GM12878 (cell line): ENCODE results near the gene TULP1.

Source experiments
- CBFB ChIP-seq: IDR thresholded peaks from 2 replicates; pipeline ENCODE4 v1.6.1; 2016; ENCODE audit warnings: antibody characterized with exemption, low read depth
- EZH2 ChIP-seq: IDR thresholded peaks from 2 replicates; pipeline ENCODE4 v1.6.1; 2012; ENCODE audit warnings: low read depth, mild to moderate bottlenecking, control low read depth, inconsistent platforms, low read length, borderline replicate concordance; ENCODE audit not compliant: control insufficient read depth
- POLR2A ChIP-seq: IDR thresholded peaks from 2 replicates; pipeline ENCODE4 v1.6.1; 2011; ENCODE audit warnings: low read depth, mild to moderate bottlenecking, low read length
- RFX5 ChIP-seq: IDR thresholded peaks from 2 replicates; pipeline ENCODE4 v1.6.1; 2011; ENCODE audit warnings: low read depth, low read length, improper control_type of control experiment
- SIN3A ChIP-seq: IDR thresholded peaks from 2 replicates; pipeline ENCODE4 v1.6.1; 2012; ENCODE audit warnings: low read depth, low read length, improper control_type of control experiment
- SPI1 ChIP-seq: IDR thresholded peaks from 2 replicates; pipeline ENCODE4 v1.6.1; 2011; ENCODE audit warnings: low read depth, mild to moderate bottlenecking, low read length, moderate library complexity, borderline replicate concordance; ENCODE audit not compliant: insufficient read depth
- STAT1 ChIP-seq: fragments of 450-650 bp; conservative IDR thresholded peaks from 2 replicates; pipeline ENCODE4 v1.6.1; 2014; ENCODE audit warnings: antibody characterized with exemption, mild to moderate bottlenecking
- TF ChIP-seq, protein P1 (sequence below), 3 experiments: IDR thresholded peaks in 2 of 3; conservative IDR thresholded peaks in 1 of 3; 2 replicates each; pipeline ENCODE4 v1.5.1; 2011; ENCODE audit warnings: low read depth in 3 of 3, low read length in 3 of 3, mild to moderate bottlenecking in 3 of 3, control low read depth in 2 of 3, moderate library complexity in 2 of 3, inconsistent platforms in 1 of 3, mixed read lengths in 1 of 3; ENCODE audit not compliant: control insufficient read depth in 2 of 3, insufficient read depth in 1 of 3; ENCODE audit errors: extremely low read depth in 1 of 3
- TF ChIP-seq, protein P2 (sequence below): IDR thresholded peaks from 2 replicates; pipeline ENCODE4 v1.6.1; 2012; ENCODE audit warnings: low read depth, low read length, improper control_type of control experiment

DNA sequence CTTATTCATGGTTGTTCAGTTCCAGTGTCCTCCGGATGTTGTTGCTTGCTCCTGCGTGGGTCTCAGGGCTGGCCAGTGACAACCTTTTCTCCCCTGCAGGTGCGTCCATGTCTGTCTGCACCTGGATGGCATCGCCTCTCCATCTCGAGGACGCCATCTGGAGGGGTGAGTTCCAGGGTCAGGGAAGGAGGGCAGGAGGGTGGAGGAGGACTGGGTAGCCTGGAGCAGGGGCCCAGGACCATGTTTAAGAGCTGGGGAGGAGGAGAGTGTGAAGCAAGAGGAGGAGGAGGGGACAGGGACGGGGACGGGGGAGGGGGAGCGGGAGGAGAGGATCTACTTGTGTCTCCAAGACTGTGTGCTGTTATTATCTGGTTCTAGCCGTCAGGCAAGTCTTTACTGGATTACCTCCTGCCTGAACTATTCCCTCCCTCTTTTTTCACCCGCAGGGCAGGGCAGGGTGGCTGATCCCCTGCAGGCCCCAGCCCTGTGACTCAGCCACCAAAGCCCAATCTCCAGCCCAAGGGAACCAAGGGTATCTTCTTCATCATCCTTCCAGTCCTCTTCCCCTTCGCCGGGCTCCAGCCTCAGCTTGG, 32.2 kb upstream of the TULP1 start:
- TF ChIP-seq, protein P1, sequence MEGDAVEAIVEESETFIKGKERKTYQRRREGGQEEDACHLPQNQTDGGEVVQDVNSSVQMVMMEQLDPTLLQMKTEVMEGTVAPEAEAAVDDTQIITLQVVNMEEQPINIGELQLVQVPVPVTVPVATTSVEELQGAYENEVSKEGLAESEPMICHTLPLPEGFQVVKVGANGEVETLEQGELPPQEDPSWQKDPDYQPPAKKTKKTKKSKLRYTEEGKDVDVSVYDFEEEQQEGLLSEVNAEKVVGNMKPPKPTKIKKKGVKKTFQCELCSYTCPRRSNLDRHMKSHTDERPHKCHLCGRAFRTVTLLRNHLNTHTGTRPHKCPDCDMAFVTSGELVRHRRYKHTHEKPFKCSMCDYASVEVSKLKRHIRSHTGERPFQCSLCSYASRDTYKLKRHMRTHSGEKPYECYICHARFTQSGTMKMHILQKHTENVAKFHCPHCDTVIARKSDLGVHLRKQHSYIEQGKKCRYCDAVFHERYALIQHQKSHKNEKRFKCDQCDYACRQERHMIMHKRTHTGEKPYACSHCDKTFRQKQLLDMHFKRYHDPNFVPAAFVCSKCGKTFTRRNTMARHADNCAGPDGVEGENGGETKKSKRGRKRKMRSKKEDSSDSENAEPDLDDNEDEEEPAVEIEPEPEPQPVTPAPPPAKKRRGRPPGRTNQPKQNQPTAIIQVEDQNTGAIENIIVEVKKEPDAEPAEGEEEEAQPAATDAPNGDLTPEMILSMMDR (IDR thresholded peaks at IDR 0.05 in 2 of 3, conservative IDR thresholded peaks at IDR 0.05 in 1 of 3; ENCODE audit: control insufficient read depth in 2 of 3, extremely low read depth in 1 of 3, insufficient read depth in 1 of 3, low read depth in 3 of 3, low read length in 3 of 3), result no peak
- no peak for TF ChIP-seq SPI1
- no peak for TF ChIP-seq CBFB
- no peak for TF ChIP-seq EZH2
- no peak for TF ChIP-seq POLR2A
- TF ChIP-seq STAT1, result no peak
- TF ChIP-seq SIN3A, result no peak
- TF ChIP-seq RFX5, result no peak
- TF ChIP-seq, protein P2, sequence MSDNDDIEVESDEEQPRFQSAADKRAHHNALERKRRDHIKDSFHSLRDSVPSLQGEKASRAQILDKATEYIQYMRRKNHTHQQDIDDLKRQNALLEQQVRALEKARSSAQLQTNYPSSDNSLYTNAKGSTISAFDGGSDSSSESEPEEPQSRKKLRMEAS, result no peak
